VCaP (cell line): Measurements from ENCODE around the gene UGT1A8.

Experiments used
- H3K27ac ChIP-seq: fragments of 450-650 bp; 2 replicates; pipeline ENCODE4 v1.5.1; 2017
- TF ChIP-seq, protein P1 (sequence below): fragments of 450-650 bp; conservative IDR thresholded peaks from 2 replicates; pipeline ENCODE4 v1.5.1; 2017; ENCODE audit warnings: mild to moderate bottlenecking, moderate library complexity

The UGT1A8 gene

DNA sequence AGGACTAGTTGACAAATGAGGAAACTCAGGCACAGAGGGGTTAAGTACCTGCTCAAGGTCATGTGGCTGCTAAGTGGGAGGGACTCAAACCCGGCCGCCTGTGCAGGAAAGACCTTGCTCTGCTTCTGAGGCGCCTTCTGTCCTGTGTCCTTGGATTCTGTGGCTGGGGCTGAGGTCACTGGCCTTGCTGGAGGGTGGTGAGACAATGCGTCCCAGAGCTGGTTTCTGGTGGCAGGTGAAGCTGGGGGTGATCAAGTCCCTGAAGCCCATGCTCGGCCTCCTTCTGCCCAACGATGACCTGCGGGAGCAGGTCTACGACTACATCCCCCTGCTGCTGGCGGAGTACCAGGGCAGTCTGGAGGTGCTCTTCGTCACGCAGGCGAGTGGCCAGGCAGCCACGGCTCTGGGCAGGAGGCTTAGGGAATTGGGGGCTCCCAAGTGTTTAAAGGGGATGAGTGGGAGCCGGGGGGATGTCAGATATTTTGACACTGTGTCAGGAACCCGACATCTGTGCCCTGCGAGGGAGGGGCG is 176.8 kb downstream of the UGT1A8 start:
- H3K27ac ChIP-seq = no peak overlapping the region
- TF ChIP-seq, protein P1, sequence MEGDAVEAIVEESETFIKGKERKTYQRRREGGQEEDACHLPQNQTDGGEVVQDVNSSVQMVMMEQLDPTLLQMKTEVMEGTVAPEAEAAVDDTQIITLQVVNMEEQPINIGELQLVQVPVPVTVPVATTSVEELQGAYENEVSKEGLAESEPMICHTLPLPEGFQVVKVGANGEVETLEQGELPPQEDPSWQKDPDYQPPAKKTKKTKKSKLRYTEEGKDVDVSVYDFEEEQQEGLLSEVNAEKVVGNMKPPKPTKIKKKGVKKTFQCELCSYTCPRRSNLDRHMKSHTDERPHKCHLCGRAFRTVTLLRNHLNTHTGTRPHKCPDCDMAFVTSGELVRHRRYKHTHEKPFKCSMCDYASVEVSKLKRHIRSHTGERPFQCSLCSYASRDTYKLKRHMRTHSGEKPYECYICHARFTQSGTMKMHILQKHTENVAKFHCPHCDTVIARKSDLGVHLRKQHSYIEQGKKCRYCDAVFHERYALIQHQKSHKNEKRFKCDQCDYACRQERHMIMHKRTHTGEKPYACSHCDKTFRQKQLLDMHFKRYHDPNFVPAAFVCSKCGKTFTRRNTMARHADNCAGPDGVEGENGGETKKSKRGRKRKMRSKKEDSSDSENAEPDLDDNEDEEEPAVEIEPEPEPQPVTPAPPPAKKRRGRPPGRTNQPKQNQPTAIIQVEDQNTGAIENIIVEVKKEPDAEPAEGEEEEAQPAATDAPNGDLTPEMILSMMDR = no peak

DNA sequence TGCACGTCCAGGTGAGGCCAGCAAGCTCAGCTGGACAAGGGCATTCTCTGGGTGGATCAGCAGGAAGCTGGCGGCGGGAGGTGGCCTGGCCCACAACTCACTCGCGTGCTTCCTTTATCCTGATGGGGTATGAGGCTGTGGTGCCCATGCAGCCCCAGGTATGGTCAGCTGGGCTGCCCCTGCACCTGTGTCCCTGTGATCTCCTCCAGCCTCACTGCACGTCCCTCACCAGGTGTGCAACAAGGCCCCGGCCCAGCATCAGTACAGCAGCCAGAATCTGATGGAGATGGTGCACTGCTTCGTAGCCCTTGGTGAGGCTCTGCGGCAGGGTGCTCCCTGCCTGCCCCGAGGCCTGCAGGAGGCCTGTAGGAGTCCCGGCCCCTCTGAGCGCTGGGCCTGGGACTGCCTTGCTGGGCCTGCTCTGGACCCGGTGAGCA is 178.3 kb downstream of the UGT1A8 start:
- H3K27ac ChIP-seq = no peak overlapping the region
- TF ChIP-seq, protein P1 = no peak

DNA sequence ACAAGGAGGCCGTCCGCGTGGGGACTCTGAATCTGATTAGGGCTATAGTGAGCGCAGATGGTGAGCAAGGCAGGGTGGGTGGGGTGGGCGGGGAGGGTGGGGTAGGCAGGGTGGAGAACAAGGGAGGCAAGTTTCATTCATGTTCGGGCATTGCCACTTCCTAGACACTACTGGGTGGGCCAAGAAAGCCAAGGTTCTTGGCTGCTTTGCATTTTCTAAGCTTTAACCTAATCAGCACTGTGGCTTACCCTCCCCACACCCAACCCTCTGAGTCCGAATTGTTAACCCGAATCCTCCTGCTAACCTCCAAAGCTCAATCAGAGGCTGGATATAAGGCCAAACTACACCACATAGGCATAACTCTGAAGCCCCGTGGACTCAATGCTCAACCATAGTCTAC is 178.8 kb downstream of the UGT1A8 start:
- no peak overlapping the region for H3K27ac ChIP-seq

DNA sequence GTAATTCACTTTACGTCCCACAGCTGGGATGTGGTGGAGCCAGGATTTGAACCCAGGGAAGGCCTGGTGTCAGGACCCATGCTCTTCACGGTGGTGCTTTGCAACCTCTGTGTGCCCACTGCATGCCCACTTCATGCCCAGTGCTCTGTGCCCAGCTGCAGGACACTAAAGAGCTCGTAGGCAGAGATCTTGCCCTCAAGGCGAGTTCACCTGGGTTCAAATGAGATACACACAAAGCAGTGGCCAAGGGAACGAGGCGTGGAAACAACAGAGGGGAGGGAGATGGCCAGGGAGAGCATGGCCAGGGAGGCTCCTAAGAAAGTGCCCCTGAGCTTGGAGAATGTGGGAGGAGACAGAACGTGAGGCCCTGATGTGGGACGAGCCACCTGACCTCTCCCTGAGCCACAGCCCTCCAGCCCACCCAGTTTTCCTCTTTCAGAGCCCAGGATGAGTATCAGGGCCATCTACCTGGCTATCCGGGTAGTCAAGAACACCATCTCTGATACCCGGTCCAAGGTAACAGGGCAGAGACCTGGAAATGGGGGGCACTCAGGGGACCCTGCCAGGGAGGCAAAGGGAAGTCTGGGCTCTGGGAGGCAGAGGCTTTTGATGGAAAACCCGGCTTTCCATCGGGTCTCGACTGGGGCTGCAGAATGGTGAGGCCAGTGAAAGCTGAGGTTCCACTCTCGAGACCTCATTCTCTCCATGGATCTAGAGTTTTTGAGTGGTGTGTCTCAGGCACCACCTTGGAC is 181.1 kb downstream of the UGT1A8 start:
- no peak overlapping the region for H3K27ac ChIP-seq
- TF ChIP-seq, protein P1 = no peak

More for the DNA sequence above, 178.8 kb downstream of the UGT1A8 start:
- TF ChIP-seq, protein P1 = no peak

DNA sequence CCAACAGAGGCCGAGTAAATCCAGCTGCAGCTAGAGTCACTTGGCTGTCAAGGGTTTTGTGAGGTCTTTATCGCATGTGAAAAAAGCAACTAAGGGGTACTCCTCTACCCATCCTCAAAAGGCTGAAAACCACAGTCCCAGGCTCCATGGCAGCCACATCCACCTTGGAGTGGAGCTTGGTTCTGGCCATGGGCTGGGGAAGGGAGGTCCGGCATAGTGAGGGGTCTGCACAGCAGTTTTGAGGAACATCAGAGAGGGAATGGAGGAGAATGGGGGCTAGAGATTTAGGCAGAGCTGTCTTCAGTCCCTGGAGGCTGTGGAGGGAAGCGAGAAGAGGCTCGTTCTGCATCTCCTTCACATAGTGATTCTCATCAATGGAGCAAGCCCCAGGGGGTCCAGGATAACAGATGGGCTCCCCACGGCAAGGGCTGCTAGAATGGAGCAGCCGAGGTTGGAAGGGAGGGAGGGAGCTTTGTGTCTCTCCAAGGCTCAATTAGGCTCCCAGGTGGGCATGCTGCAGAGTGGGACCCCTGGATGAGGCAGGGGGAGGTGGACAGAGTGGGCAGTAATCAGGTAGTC is 181.7 kb downstream of the UGT1A8 start:
- no peak overlapping the region for H3K27ac ChIP-seq
- TF ChIP-seq, protein P1 = no peak

DNA sequence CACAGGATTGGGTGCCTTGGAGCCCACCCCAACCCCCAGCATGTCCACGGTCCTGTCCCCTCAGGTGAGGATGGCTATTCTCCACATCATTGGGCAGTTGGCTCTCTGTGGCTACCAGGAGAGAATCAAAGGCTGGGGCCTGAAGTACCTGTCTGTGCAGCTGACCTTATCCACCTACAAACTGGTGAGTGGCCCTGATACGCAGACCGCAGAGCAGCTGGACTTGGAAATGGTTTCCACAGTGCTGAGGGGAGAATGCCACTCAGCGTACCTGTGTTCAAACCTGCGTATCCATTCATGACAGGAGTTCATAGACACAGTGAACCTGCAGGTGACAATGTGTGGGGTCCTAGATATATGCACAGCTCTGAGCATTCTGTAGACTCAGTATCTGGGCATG is 182.3 kb downstream of the UGT1A8 start:
- TF ChIP-seq, protein P1 = no peak
- no peak overlapping the region for H3K27ac ChIP-seq

DNA sequence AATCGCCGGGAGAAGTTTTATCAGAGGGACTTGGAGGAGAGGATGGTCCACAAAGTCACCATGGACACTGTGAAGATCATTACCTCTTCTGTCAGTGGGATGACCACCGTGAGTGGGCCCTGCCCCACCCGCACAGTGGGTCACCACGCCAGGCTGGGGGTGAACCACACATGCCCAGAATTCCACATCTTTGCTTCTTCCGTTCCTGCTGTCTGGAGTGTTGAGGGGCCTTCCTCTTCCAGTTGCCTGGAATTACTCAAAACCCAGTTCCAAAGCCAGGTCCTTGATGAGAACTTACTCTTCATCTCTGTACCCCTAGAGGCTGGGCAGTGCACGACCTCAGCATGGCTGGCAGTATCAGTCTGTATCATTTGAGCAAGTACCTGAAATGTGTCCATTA is 182.8 kb downstream of the UGT1A8 start:
- TF ChIP-seq, protein P1 = no peak
- H3K27ac ChIP-seq = no peak overlapping the region
